BLaER1 (cell line): ENCODE measurements around the gene PON2.
"Not testable (repeated sequence)": the region's sequence is repeated elsewhere in the genome, so short reads cannot be mapped to it uniquely, and the experiment has no call there.

Experiments used
- H3K27ac ChIP-seq: shearing (Covaris generic); formaldehyde crosslinking; 2 replicates; pipeline ENCODE4 v1.8.1; 2022
- H3K27me3 ChIP-seq: shearing (Covaris generic); formaldehyde crosslinking; 2 replicates; pipeline ENCODE4 v1.8.1; 2022
- H3K36me3 ChIP-seq: shearing (Covaris generic); formaldehyde crosslinking; 2 replicates; pipeline ENCODE4 v1.8.1; 2022
- H3K4me1 ChIP-seq: shearing (Covaris generic); formaldehyde crosslinking; 2 replicates; pipeline ENCODE4 v1.8.1; 2022
- H3K4me2 ChIP-seq: shearing (Covaris generic); formaldehyde crosslinking; 2 replicates; pipeline ENCODE4 v1.8.1; 2022
- H3K4me3 ChIP-seq: shearing (Covaris generic); formaldehyde crosslinking; 2 replicates; pipeline ENCODE4 v1.8.1; 2022
- H3K9ac ChIP-seq: shearing (Covaris generic); formaldehyde crosslinking; 2 replicates; pipeline ENCODE4 v1.8.1; 2022
- H3K9me3 ChIP-seq: shearing (Covaris generic); formaldehyde crosslinking; 2 replicates; pipeline ENCODE4 v1.8.1; 2022
- H4K20me1 ChIP-seq: shearing (Covaris generic); formaldehyde crosslinking; 2 replicates; pipeline ENCODE4 v1.8.1; 2022
- Cebpa-rat ChIP-seq: shearing (Covaris generic); IDR thresholded peaks from 2 replicates; pipeline ENCODE4 v1.8.1; 2022

PON2 gene

DNA sequence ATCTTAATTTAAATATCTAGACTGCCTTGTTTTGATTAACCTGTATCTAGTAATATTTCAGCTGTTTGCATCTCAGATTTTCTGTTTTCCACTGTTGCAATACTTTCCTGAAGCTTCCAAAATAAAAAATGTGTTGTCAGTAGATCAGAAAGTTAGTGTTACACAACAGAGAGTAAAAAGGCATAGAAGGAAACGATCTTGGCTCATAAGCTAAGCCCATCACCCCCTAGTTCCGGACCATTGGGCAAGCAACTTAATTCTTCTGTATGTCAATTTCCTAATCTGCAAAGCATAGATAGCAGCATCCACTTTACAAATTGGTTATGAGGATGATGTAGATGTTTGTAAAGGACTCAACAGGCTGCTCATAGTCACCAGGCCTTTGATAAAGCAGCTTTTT, 43.1 kb downstream of the PON2 start:
- no peaks in the 10 kb centered on the region for H3K27me3 ChIP-seq
- H3K9ac ChIP-seq: no peak overlapping the region
- H3K4me2 ChIP-seq: no peak overlapping the region
- no peaks in the 10 kb centered on the region for H4K20me1 ChIP-seq
- H3K9me3 ChIP-seq: peaks cover 11% of the 10 kb centered on the region
- no peak for TF ChIP-seq Cebpa-rat
- H3K4me3 ChIP-seq: no peak overlapping the region
- H3K27ac ChIP-seq: no peak overlapping the region
- no peaks in the 10 kb centered on the region for H3K4me1 ChIP-seq
- H3K36me3 ChIP-seq: no peaks in the 10 kb centered on the region

DNA sequence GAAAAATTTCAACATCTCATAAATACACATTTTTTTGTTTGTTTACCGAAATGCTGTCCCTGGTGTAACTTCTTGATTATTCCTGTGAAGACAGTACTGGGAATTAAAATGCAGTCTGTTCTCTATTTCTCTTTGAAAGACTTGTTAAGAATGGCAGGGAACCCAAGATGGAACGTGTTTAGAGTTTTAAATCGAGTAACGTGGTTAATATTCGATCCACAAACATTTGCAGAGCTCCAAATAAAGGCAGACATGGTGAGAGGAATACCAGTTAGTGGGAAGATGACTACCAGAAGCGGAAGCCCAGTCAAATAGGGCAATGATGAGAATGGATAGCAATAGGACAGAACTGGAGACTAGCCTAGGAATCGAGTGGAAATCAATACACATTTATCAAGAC, 45.3 kb downstream of the PON2 start:
- H3K27me3 ChIP-seq: no peaks in the 10 kb centered on the region
- H3K4me1 ChIP-seq: no peaks in the 10 kb centered on the region
- no peaks in the 10 kb centered on the region for H3K36me3 ChIP-seq
- H3K9ac ChIP-seq: no peak overlapping the region
- no peak for TF ChIP-seq Cebpa-rat
- no peak overlapping the region for H3K27ac ChIP-seq
- no peak overlapping the region for H3K4me3 ChIP-seq
- no peak overlapping the region for H3K4me2 ChIP-seq
- H3K9me3 ChIP-seq: no peaks in the 10 kb centered on the region
- H4K20me1 ChIP-seq: no peaks in the 10 kb centered on the region

DNA sequence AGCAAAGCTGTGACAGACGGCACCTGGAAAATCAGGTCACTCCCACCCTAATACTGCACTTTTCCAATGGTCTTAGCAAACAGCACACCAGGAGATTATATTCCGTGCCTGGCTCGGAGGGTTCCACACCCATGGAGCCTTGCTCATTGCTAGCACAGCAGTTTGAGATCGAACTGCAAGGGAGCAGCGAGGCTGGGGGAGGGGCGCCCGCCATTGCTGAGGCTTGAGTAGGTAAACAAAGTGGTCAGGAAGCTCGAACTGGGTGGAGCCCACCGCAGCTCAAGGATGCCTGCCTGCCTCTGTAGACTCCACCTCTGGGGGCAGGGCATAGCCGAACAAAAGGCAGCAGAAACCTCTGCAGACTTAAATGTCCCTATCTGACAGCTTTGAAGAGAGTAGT, 55.4 kb downstream of the PON2 start:
- H3K9ac ChIP-seq, H3K4me2 ChIP-seq, H4K20me1 ChIP-seq, H3K27ac ChIP-seq, H3K27me3 ChIP-seq, H3K36me3 ChIP-seq, H3K4me3 ChIP-seq, H3K4me1 ChIP-seq: not testable (repeated sequence)
- H3K9me3 ChIP-seq: peaks cover 18% of the 10 kb centered on the region

DNA sequence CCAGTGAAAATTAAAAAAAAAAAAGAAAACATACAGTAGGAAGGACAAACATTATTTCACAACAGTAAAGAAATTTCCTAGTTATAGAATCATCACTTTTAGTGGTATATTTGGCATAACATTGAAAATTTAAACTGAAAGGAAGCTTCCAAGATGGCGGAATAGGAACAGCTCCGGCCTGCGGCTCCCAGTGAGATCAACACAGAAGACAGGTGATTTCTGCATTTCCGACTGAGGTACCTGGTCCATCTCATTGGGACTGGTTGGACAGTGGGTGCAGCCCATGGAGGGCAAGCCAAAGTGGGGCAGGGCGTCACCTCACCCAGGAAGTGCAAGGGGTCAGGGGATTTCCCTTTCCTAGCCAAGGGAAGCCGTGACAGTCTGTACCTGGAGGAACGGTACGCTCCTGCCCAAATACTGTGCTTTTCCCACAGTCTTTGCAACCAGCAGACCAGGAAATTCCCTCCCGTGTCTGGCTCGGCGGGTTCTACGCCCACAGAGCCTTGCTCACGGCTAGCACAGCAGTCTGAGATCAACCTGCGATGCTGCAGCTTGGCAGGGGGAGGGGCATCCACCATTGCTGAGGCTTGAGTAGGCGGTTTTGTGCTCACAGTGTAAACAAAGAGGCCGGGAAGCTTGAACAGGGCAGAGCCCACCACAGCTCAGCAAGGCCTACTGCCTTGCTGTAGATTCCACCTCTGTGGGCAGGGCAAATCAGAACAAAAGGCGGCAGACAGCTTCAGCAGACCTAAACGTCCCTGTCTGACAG, 58.0 kb downstream of the PON2 start:
- no peak for TF ChIP-seq Cebpa-rat
- H3K27ac ChIP-seq: no peak overlapping the region
- H4K20me1 ChIP-seq: no peaks in the 10 kb centered on the region
- no peaks in the 10 kb centered on the region for H3K27me3 ChIP-seq
- H3K4me3 ChIP-seq: no peak overlapping the region
- H3K36me3 ChIP-seq: no peaks in the 10 kb centered on the region
- H3K4me1 ChIP-seq: no peaks in the 10 kb centered on the region
- H3K4me2 ChIP-seq: no peak overlapping the region
- H3K9ac ChIP-seq: no peak overlapping the region
- H3K9me3 ChIP-seq: peaks cover 18% of the 10 kb centered on the region

DNA sequence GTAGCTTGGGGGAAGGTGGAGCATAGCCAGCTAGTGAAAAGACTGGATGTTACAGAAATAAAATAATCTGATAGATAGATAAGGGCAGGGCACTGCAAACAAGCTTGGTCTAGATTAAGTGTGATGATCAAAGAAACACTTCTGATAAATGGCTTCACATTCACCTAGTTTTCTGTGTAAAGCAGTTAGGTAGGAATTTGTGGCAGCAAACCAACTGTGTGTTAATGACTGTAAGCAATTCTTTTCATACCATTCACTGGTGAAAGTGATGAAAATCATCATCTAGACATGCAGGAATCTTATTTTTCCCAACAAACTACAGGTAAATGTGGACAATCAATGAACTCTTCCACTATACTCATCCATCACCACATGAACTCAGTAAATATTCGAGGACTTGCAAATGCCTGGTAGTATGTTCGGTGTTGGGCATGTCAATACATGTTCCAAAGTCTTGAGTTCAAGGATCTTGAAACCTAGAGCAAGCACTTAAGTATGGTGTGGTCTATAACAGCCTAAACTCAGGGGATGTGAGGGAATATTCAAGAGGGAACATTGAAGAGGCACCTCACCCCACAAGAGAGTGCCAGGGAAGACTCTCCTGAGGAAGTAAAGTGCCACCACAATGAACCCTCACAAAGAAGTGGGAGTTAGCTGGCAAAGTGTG, 59.1 kb downstream of the PON2 start:
- Histone ChIP-seq H3K4me1 (no peaks in the 10 kb centered on the region), H3K4me2 (no peak overlapping the region), H4K20me1 (no peaks in the 10 kb centered on the region), H3K27me3 (no peaks in the 10 kb centered on the region), H3K27ac (no peak overlapping the region), H3K36me3 (no peaks in the 10 kb centered on the region), H3K9me3 (peaks cover 18% of the 10 kb centered on the region), H3K9ac (no peak overlapping the region), H3K4me3 (no peak overlapping the region)
- TF ChIP-seq Cebpa-rat: no peak

DNA sequence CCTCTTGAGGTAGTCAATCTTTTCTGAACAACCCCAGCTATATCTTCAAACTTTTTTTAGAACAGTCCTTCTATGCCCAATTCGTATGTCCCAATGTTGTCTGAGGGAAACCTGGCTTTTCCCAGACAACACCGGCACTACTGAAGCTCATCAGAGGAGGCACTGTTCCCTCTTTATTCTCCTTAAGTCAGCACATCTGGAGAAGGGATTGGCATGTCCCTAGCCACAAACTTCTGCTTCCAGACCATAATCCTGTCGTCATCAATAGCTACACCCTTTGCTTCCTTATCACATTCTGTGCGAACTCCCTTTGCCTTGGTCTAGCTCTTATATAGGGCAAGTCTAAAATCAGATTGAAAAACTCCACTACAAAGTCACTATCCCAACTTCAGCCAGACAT, 61.5 kb downstream of the PON2 start:
- Histone ChIP-seq H3K9ac (no peak overlapping the region), H3K36me3 (no peaks in the 10 kb centered on the region), H4K20me1 (no peaks in the 10 kb centered on the region), H3K27me3 (no peaks in the 10 kb centered on the region), H3K9me3 (peaks cover 7% of the 10 kb centered on the region; the same call in 1 of the 2 replicates), H3K4me2 (no peak overlapping the region), H3K4me1 (no peaks in the 10 kb centered on the region), H3K4me3 (no peak overlapping the region), H3K27ac (no peak overlapping the region)
- TF ChIP-seq Cebpa-rat: no peak

DNA sequence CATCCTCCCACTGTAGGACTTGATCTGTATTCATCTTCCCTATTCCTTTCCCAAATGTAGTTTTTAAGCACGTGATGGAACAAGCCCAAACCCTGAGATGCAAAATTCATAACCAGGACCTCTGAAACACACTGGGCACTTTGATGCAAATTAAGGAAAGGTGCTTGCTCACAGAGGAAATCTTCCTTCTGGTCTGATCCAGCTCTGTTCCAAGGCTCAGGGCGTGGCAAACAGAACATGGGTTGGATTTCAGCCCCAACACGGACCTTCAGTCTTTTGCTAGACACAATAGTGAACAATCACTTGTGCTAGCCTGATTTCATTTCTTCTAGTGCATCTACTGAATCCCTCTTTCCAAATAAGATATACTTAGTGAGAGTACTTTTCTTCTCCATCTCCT, 66.6 kb downstream of the PON2 start:
- Histone ChIP-seq H3K9ac (no peak overlapping the region), H3K27me3 (no peaks in the 10 kb centered on the region), H3K4me1 (no peaks in the 10 kb centered on the region), H3K27ac (no peak overlapping the region), H4K20me1 (no peaks in the 10 kb centered on the region), H3K36me3 (no peaks in the 10 kb centered on the region), H3K4me2 (no peak overlapping the region), H3K4me3 (no peak overlapping the region), H3K9me3 (no peaks in the 10 kb centered on the region)
- no peak for TF ChIP-seq Cebpa-rat

DNA sequence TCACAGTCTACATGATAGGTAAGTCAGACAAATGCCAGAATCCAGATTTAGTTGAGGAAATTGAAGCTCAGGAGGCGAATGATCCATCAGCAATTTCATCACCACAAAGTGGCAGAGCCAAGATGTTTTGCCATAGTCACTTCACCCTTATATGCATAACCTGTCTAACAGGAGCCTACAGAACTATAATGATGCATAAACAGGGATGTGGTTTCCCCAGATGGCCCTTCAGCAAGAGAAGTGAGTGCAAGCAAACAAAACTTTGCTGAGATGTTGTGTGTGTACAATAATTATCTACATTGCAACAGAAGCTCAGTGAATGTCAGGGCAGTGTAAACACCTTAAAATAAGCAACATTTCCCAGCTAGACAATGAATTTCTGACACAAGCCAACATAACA, 67.2 kb downstream of the PON2 start:
- no peak overlapping the region for H3K4me2 ChIP-seq

DNA sequence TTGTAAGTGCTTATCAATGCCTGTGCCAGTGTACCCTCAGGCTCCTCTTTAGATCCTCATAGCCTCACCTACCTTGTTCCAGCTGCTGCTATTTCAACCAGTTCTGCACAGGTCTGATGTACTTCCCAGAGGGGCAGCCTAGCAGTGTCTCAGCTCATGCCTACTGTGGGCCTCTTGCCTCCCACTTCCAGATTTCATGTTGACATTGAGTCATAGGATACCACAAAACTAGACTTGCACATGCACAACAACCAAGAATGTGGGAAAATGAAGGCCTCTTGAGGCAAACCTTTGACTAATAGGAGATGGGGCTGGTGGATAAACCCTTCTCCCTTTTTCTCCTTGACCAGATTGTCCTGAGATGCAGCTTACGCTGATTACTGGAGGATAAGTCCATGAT, 69.7 kb downstream of the PON2 start:
- TF ChIP-seq Cebpa-rat: no peak
- no peak overlapping the region for H3K27ac ChIP-seq
- H3K4me1 ChIP-seq: no peaks in the 10 kb centered on the region
- H3K4me2 ChIP-seq: no peak overlapping the region
- no peaks in the 10 kb centered on the region for H3K27me3 ChIP-seq
- H3K9ac ChIP-seq: no peak overlapping the region
- H3K9me3 ChIP-seq: no peaks in the 10 kb centered on the region
- H3K4me3 ChIP-seq: no peak overlapping the region
- no peaks in the 10 kb centered on the region for H3K36me3 ChIP-seq
- H4K20me1 ChIP-seq: no peaks in the 10 kb centered on the region

More for the DNA sequence above, 67.2 kb downstream of the PON2 start:
- Histone ChIP-seq H3K36me3 (no peaks in the 10 kb centered on the region), H3K4me1 (no peaks in the 10 kb centered on the region), H3K4me3 (no peak overlapping the region), H3K27me3 (no peaks in the 10 kb centered on the region), H3K9ac (no peak overlapping the region), H4K20me1 (no peaks in the 10 kb centered on the region), H3K27ac (no peak overlapping the region), H3K9me3 (no peaks in the 10 kb centered on the region)
- TF ChIP-seq Cebpa-rat: no peak

DNA sequence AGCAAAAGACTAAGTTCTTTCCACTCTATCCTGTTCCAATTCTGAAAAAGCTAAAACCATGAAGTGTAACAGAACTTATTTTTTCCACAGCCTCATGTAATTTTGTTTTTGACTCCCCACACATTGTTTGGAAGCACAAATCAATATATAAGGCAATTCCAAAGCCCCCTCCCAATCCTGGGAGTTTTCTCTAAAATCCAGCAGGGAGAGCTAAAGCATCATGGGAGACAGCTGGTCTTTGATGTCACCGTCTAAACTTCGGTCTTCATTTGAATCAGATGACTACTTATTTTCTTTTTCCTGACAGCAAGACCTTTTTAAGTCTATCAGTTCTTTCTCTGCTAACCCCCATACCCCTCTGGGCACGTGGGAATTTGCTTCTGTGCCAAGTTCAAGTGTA, 77.2 kb downstream of the PON2 start:
- TF ChIP-seq Cebpa-rat: no peak
- Histone ChIP-seq H3K4me2 (no peak overlapping the region), H3K4me1 (no peaks in the 10 kb centered on the region), H3K36me3 (no peaks in the 10 kb centered on the region), H3K9ac (no peak overlapping the region), H4K20me1 (no peaks in the 10 kb centered on the region), H3K9me3 (no peaks in the 10 kb centered on the region), H3K4me3 (no peak overlapping the region), H3K27me3 (no peaks in the 10 kb centered on the region), H3K27ac (no peak overlapping the region)
